Measurements from ENCODE around the gene TMEM131.
A peak's percentile ranks its signal among the peaks of the same experiment; 100 is the strongest.

Gene TMEM131

GRCh38 chr2:97754690-97755346, 240.9 kb downstream of the TMEM131 start:
- DNase-seq = no peak

GRCh38 chr2:97752342-97753334, 243.1 kb downstream of the TMEM131 start:
- no peak for DNase-seq

GRCh38 chr2:97751752-97752151, 244.0 kb downstream of the TMEM131 start:
- no peak for DNase-seq

GRCh38 chr2:97750017-97750416, 245.7 kb downstream of the TMEM131 start:
- DNase-seq = no peak

- DNase-seq = no peak
These were observed 246.2 kb downstream of the TMEM131 start for GRCh38 chr2:97749581-97749980.

- peak in 1 of 2 experiments; percentile 72 for DNase-seq
These were observed 248.0 kb downstream of the TMEM131 start for GRCh38 chr2:97747716-97748115.

- peak; percentile 20 to 72 for DNase-seq
These were observed 248.5 kb downstream of the TMEM131 start for GRCh38 chr2:97747285-97747684.

- no peak for DNase-seq
These were observed 250.1 kb downstream of the TMEM131 start for GRCh38 chr2:97745474-97746174.

- DNase-seq = no peak
These were observed 251.8 kb downstream of the TMEM131 start for GRCh38 chr2:97743913-97744312.

- no peak for DNase-seq
These were observed 253.3 kb downstream of the TMEM131 start for GRCh38 chr2:97742381-97742847.

- DNase-seq = no peak
These were observed 254.1 kb downstream of the TMEM131 start for GRCh38 chr2:97741686-97742085.

GRCh38 chr2:97741251-97741650, 254.5 kb downstream of the TMEM131 start:
- no peak for DNase-seq

- DNase-seq = no peak
These were observed 255.1 kb downstream of the TMEM131 start for GRCh38 chr2:97740590-97741182.

- DNase-seq = no peak
These were observed 255.9 kb downstream of the TMEM131 start for GRCh38 chr2:97739893-97740245.

- no peak for DNase-seq
These were observed 256.5 kb downstream of the TMEM131 start for GRCh38 chr2:97739020-97739892.

GRCh38 chr2:97738179-97739019, 257.3 kb downstream of the TMEM131 start:
- DNase-seq = no peak

- no peak for DNase-seq
These were observed 258.1 kb downstream of the TMEM131 start for GRCh38 chr2:97737421-97738178.

- no peak for DNase-seq
These were observed 259.0 kb downstream of the TMEM131 start for GRCh38 chr2:97736608-97737330.

- no peak for DNase-seq
These were observed 259.6 kb downstream of the TMEM131 start for GRCh38 chr2:97736185-97736584.
